Spleen (tissue), 11 donors: Measurements from ENCODE around the gene SDF2L1. TPM values are rescaled to one million over a fixed set of nuclear protein-coding genes. Genes with fewer than 3 reads are reported as not detected.

ENCODE experiments used
- DNase-seq: peaks from one replicate; pipeline ENCODE4 v3.0.0-alpha.2; 2020
- H3K27ac ChIP-seq, 8 donors: fragments of 200-600 bp; sonication (generic) in 7 of 8; 1 replicate in 4 of 8; 2 replicates in 4 of 8; pipeline versions ENCODE4 v1.5.0 to v1.8.0; 2016 to 2021; ENCODE audit warnings: inconsistent platforms in 4 of 8, mild to moderate bottlenecking in 4 of 8, moderate library complexity in 1 of 8
- H3K27me3 ChIP-seq, 7 donors: fragments of 200-600 bp; sonication (generic) in 6 of 7; replicated peaks in 1 of 7; 1 replicate in 4 of 7; 2 replicates in 3 of 7; pipeline versions ENCODE4 v1.5.0 to v1.8.0; 2016 to 2021; ENCODE audit warnings: inconsistent platforms in 3 of 7, mild to moderate bottlenecking in 1 of 7
- H3K36me3 ChIP-seq, 6 donors: fragments of 200-600 bp; sonication (generic) in 5 of 6; 1 replicate in 4 of 6; 2 replicates in 2 of 6; pipeline versions ENCODE4 v1.5.0 to v1.8.0; 2016 to 2021; ENCODE audit warnings: inconsistent platforms in 2 of 6
- H3K4me1 ChIP-seq, 6 donors: fragments of 200-600 bp; sonication (generic) in 5 of 6; 1 replicate in 3 of 6; 2 replicates in 3 of 6; pipeline versions ENCODE4 v1.5.0 to v1.8.0; 2016 to 2021; ENCODE audit warnings: inconsistent platforms in 3 of 6
- H3K4me3 ChIP-seq, 8 donors: fragments of 200-600 bp; sonication (generic) in 7 of 8; 1 replicate in 4 of 8; 2 replicates in 4 of 8; pipeline versions ENCODE4 v1.5.0 to v1.8.0; 2016 to 2021; ENCODE audit warnings: inconsistent platforms in 4 of 8, mild to moderate bottlenecking in 4 of 8, moderate library complexity in 2 of 8
- H3K9me3 ChIP-seq, 8 donors: fragments of 200-600 bp; sonication (generic) in 7 of 8; 1 replicate in 4 of 8; 2 replicates in 4 of 8; pipeline versions ENCODE4 v1.5.0 to v1.8.0; 2016 to 2021; ENCODE audit warnings: inconsistent platforms in 4 of 8
- POLR2A ChIP-seq, 3 donors: fragments of 450-650 bp; IDR thresholded peaks; one replicate each; pipeline ENCODE4 v1.5.1; 2017; ENCODE audit warnings: antibody characterized with exemption in 3 of 3, mild to moderate bottlenecking in 1 of 3
- POLR2AphosphoS5 ChIP-seq, 3 donors: sonication (generic); formaldehyde crosslinking; IDR thresholded peaks; one replicate each; pipeline ENCODE4 v1.5.1; 2017; ENCODE audit warnings: antibody characterized with exemption in 3 of 3
- WGBS, 5 donors: extraction: QIAGEN DNeasy Blood & Tissue Kit in 3 of 5; methylation state at CpG; one replicate each; pipeline versions ENCODE4 v1.1.5 to v1.1.7; 2013 to 2018; 5-methylcytosine and 5-hydroxymethylcytosine counted together
- intact Hi-C: fragments of 100-400 bp; cut with DNase I; formaldehyde crosslinking; loops from one replicate; pipeline ENCODE4 v1.15.0; 2023; ENCODE audit warnings: low total_unique reads
- polyA plus RNA-seq, 3 donors: library from polyadenylated mRNA; stranded (reverse); fragments of 200-250 nt; gene quantifications; one replicate each; pipeline ENCODE4 v1.2.1, GENCODE V29; 2013
- total RNA-seq, 7 donors: library from RNA; depleted of rRNA in 3 of 7; stranded (reverse); fragments of >200 nt in 3 of 7; fragmentation: NEBNext Ultra II Directional in 4 of 7; extraction: Animal tissue kit (Norgen Biotek cat#: 25700) in 4 of 7; gene quantifications; one replicate each; pipeline versions ENCODE4 v1.1.0 to v1.2.1, GENCODE V29; 2016 to 2021
- TF ChIP-seq, protein P1 (sequence below), 11 experiments: fragments of 200-600 bp in 7 of 11; fragments of 450-650 bp in 4 of 11; sonication (generic) in 4 of 11; IDR thresholded peaks in 8 of 11; conservative IDR thresholded peaks in 3 of 11; 1 replicate in 7 of 11; 2 replicates in 4 of 11; pipeline versions ENCODE4 v1.4.0 to v1.8.0; 2016 to 2021; ENCODE audit warnings: antibody characterized with exemption in 11 of 11, inconsistent platforms in 4 of 11, mild to moderate bottlenecking in 1 of 11
- donor health status: healthy with polysubstance abuse.
- donor health status: DM: no; HTN: no; CAD: no; lungs with moderate emphysema.
- donor health status: DM: no; HTN: no; CAD: no.
- donor health status: Bipolar disorder and iron deficiency.
- donor health status: healthy.
- donor health status: DM: no; HTN: no; CAD: no.
- donor health status: DM: yes; HTN: yes; CAD: no.

The SDF2L1 gene
- total and polyA plus RNA-seq, 10 donors: 16.6 to 51.9 (median 35.6) TPM

DNA sequence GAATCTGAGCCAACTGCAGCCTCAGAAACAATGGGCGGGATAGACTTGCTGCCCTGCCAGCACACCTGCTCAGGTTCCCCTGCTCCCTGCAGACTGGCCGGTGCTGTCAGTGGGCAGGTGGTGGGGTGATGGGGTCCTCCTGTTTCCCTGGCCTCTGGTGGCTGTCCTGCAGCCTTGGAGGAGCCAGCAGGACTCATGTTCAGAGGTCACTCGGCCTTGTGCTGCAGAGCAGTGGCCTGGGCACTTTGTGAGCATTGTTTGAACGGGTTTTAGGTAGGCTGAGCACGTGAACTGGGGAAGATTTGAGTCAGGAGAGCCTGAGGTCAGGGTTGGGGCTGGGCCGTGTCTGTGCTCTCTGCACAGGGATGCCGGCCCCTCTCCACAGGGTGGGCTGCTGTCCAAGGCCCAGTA lies 41.3 kb downstream of the SDF2L1 start:
- intact Hi-C loops: no loop called here
- H3K36me3 ChIP-seq: peaks cover 0 to 95% (median 73%) of the 10 kb centered on the region in 6 donors
- TF ChIP-seq POLR2AphosphoS5 (IDR thresholded peaks at IDR 0.05): no peak
- TF ChIP-seq, protein P1, sequence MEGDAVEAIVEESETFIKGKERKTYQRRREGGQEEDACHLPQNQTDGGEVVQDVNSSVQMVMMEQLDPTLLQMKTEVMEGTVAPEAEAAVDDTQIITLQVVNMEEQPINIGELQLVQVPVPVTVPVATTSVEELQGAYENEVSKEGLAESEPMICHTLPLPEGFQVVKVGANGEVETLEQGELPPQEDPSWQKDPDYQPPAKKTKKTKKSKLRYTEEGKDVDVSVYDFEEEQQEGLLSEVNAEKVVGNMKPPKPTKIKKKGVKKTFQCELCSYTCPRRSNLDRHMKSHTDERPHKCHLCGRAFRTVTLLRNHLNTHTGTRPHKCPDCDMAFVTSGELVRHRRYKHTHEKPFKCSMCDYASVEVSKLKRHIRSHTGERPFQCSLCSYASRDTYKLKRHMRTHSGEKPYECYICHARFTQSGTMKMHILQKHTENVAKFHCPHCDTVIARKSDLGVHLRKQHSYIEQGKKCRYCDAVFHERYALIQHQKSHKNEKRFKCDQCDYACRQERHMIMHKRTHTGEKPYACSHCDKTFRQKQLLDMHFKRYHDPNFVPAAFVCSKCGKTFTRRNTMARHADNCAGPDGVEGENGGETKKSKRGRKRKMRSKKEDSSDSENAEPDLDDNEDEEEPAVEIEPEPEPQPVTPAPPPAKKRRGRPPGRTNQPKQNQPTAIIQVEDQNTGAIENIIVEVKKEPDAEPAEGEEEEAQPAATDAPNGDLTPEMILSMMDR (IDR thresholded peaks at IDR 0.05 in 8 of 11, conservative IDR thresholded peaks at IDR 0.05 in 3 of 11): no peak
- TF ChIP-seq POLR2A (IDR thresholded peaks at IDR 0.05): no peak
- no peak for DNase-seq
- H3K9me3 ChIP-seq: no peaks in the 10 kb centered on the region
- no peak overlapping the region for H3K27ac ChIP-seq
- no peaks in the 10 kb centered on the region for H3K27me3 ChIP-seq
- peaks cover 0 to 2% (median 0%) of the 10 kb centered on the region in 6 donors for H3K4me1 ChIP-seq
- H3K4me3 ChIP-seq: no peak overlapping the region
- WGBS, 5 donors: 80 to 93% (median 88%) methylated on average over 6 to 7 of the region's 7 CpGs

DNA sequence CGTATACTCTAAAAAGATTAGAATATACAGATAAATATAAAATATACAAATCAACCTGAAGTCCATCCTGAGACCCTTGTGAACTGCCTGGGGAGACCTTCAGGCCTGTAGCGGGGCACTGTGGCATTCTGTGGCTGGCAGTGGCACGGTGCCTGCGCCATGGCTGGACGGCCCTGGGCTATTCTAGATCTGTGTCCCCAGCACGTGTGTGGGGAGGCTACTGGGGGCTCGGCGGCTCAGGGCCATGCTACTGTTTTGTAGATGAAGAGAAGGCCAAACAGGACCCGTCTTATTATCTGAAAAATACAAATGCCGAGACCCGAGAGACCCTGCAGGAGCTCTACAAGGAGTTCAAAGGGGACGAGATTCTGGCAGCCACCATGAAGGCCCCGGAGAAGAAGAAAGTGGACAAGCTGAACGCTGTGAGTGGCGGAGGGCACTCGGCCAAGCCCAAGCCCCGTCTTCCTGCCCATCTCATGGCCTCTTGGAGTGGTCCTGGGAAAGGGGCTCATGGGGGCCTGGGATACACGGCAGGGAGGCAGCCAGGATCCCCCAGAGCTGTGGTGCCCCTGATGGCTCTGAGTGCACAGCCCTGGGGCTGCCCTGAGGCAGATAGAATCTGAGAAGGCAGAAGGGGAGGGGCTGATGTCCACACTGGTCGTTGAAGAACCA lies 42.5 kb downstream of the SDF2L1 start:
- Histone ChIP-seq H3K4me3 (no peak overlapping the region), H3K36me3 (peaks cover 0 to 95% (median 78%) of the 10 kb centered on the region in 6 donors), H3K4me1 (peaks cover 0 to 5% (median 0%) of the 10 kb centered on the region in 6 donors), H3K27me3 (no peaks in the 10 kb centered on the region), H3K9me3 (no peaks in the 10 kb centered on the region), H3K27ac (no peak overlapping the region)
- DNase-seq: no peak
- 92 to 96% (median 96%) methylated on average over 19 of the region's 19 CpGs for WGBS, 5 donors
- TF ChIP-seq POLR2AphosphoS5 (IDR thresholded peaks at IDR 0.05) (no peak), POLR2A (IDR thresholded peaks at IDR 0.05) (no peak)
- TF ChIP-seq, protein P1 (IDR thresholded peaks at IDR 0.05 in 8 of 11, conservative IDR thresholded peaks at IDR 0.05 in 3 of 11): no peak
- intact Hi-C loops: no loop called here

DNA sequence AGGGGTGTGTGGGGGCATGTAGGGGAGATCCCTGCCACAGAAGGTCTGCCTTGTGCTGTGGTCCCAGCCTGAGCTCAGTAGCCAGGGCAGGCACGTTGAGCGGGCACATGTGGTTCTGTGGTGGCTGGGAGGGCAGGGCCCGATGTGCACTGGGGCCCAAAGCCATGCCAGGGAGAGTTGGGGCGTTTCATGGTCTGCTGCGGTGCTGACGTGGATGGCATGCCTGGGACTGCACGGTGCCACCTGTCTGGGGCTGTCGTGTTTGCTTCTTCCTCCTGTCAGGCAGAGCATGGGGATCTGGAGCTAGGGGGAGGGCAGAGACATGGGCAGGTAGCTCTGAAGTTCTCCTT lies 43.0 kb downstream of the SDF2L1 start:
- Histone ChIP-seq H3K27me3 (no peaks in the 10 kb centered on the region), H3K4me3 (no peak overlapping the region), H3K4me1 (peaks cover 0 to 7% (median 0%) of the 10 kb centered on the region in 6 donors), H3K36me3 (peaks cover 0 to 98% (median 78%) of the 10 kb centered on the region in 6 donors), H3K27ac (no peak overlapping the region), H3K9me3 (no peaks in the 10 kb centered on the region)
- TF ChIP-seq, protein P1 (IDR thresholded peaks at IDR 0.05 in 8 of 11, conservative IDR thresholded peaks at IDR 0.05 in 3 of 11): no peak
- no peak for TF ChIP-seq POLR2A (IDR thresholded peaks at IDR 0.05)
- peak in 1 of 3 donors; percentile 45 for TF ChIP-seq POLR2AphosphoS5 (IDR thresholded peaks at IDR 0.05)
- no peak for DNase-seq
- intact Hi-C loops: no loop called here
- WGBS, 5 donors: 80 to 97% (median 83%) methylated on average over 7 to 8 of the region's 8 CpGs

DNA sequence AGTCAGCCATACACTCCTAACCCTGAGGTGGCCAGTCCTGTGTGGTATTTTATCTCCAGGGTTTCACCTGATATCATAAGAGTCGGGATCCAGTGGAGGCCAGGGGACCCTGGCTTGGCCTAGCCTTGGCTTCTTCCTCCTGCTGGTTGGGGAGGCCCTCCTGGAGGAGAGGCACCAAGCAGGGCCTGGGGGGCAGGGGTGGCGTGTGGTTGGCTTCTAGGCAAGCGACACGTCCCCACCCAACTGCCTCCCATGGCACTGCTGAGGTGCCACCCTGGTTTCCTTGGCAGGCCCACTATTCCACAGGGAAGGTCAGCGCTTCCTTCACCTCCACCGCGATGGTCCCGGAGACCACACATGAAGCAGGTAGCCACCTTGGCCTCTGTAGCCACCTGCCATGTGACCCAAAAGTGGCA lies 44.1 kb downstream of the SDF2L1 start:
- no peak overlapping the region for H3K27ac ChIP-seq
- intact Hi-C loops: no loop called here
- H3K4me1 ChIP-seq: peaks cover 0 to 13% (median 0%) of the 10 kb centered on the region in 6 donors
- H3K27me3 ChIP-seq: no peaks in the 10 kb centered on the region
- no peak overlapping the region for H3K4me3 ChIP-seq
- 92 to 100% (median 95%) methylated on average over 5 to 8 of the region's 8 CpGs for WGBS, 5 donors
- TF ChIP-seq POLR2A (IDR thresholded peaks at IDR 0.05): no peak
- no peak for TF ChIP-seq POLR2AphosphoS5 (IDR thresholded peaks at IDR 0.05)
- TF ChIP-seq, protein P1 (IDR thresholded peaks at IDR 0.05 in 8 of 11, conservative IDR thresholded peaks at IDR 0.05 in 3 of 11): no peak
- peaks cover 0 to 100% (median 79%) of the 10 kb centered on the region in 6 donors for H3K36me3 ChIP-seq
- H3K9me3 ChIP-seq: no peaks in the 10 kb centered on the region
- no peak for DNase-seq
